Right atrium auricular region (tissue), 2 donors: Measurements from ENCODE around the gene CPA4. TPM values are rescaled to one million over a fixed set of nuclear protein-coding genes. Genes with fewer than 3 reads are reported as not detected.
"Not testable (repeated sequence)": the region's sequence is repeated elsewhere in the genome, so short reads cannot be mapped to it uniquely, and the experiment has no call there.

Experiments
- DNase-seq: peaks from one replicate; pipeline ENCODE4 v3.0.0-alpha.2; 2019; ENCODE audit warnings: low spot score
- H3K27ac ChIP-seq, 2 donors: fragments of 200-600 bp; sonication (generic); 1 replicate in 1 of 2; 2 replicates in 1 of 2; pipeline ENCODE4 v1.5.1; 2016 to 2019
- H3K27me3 ChIP-seq, 2 donors: fragments of 200-600 bp; sonication (generic); one replicate each; pipeline versions ENCODE4 v1.5.1 to v1.6.0; 2017 to 2019
- H3K36me3 ChIP-seq: fragments of 200-600 bp; sonication (generic); one replicate; pipeline ENCODE4 v1.5.1; 2016
- H3K4me1 ChIP-seq, 2 donors: fragments of 200-600 bp; sonication (generic); one replicate each; pipeline versions ENCODE4 v1.5.1 to v1.6.0; 2017 to 2019
- H3K4me3 ChIP-seq, 2 donors: fragments of 200-600 bp; sonication (generic); 1 replicate in 1 of 2; 2 replicates in 1 of 2; pipeline ENCODE4 v1.5.1; 2017 to 2019; ENCODE audit warnings: mild to moderate bottlenecking in 1 of 2, moderate library complexity in 1 of 2
- H3K9me3 ChIP-seq, 2 donors: fragments of 200-600 bp; sonication (generic); one replicate each; pipeline ENCODE4 v1.5.1; 2019
- total RNA-seq, 2 donors: library from RNA; depleted of rRNA; stranded (reverse); fragments of >200 nt; gene quantifications; one replicate each; pipeline ENCODE4 v1.1.0, GENCODE V29; 2016
- TF ChIP-seq, protein P1 (sequence below), 2 donors: fragments of 200-600 bp; sonication (generic); IDR thresholded peaks; one replicate each; pipeline ENCODE4 v1.5.1; 2019; ENCODE audit warnings: antibody characterized with exemption in 2 of 2

CPA4 gene
- total RNA-seq, 2 donors from 2014 or later, result 2.0 to 6.0 TPM

DNA sequence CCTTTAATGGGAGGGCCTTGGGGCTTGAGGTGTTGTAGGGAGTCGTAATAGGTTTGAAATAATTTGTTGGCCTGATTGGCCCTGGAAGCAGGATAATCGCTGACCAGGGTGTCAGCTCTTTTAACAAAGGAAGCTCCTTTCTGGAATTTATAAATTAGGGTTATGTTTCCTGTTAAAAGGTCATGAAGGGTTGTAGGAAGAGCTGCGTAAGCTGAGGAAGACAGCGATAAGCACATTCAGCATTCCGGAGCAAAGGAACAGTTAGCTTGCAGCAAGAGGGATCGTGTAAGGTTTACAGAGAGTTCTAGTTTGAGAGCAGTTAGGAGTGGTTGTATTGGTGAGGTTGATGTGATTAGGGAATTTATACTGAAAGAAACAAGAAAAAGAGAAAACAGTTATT is 21.3 kb downstream of the CPA4 start:
- Histone ChIP-seq H3K4me3 (no peak overlapping the region), H3K27me3 (no peaks in the 10 kb centered on the region), H3K4me1 (no peaks in the 10 kb centered on the region), H3K27ac (no peak overlapping the region), H3K36me3 (no peaks in the 10 kb centered on the region), H3K9me3 (no peaks in the 10 kb centered on the region)
- TF ChIP-seq, protein P1, sequence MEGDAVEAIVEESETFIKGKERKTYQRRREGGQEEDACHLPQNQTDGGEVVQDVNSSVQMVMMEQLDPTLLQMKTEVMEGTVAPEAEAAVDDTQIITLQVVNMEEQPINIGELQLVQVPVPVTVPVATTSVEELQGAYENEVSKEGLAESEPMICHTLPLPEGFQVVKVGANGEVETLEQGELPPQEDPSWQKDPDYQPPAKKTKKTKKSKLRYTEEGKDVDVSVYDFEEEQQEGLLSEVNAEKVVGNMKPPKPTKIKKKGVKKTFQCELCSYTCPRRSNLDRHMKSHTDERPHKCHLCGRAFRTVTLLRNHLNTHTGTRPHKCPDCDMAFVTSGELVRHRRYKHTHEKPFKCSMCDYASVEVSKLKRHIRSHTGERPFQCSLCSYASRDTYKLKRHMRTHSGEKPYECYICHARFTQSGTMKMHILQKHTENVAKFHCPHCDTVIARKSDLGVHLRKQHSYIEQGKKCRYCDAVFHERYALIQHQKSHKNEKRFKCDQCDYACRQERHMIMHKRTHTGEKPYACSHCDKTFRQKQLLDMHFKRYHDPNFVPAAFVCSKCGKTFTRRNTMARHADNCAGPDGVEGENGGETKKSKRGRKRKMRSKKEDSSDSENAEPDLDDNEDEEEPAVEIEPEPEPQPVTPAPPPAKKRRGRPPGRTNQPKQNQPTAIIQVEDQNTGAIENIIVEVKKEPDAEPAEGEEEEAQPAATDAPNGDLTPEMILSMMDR (IDR thresholded peaks at IDR 0.05), result no peak
- DNase-seq, result no peak

- TF ChIP-seq, protein P1 (IDR thresholded peaks at IDR 0.05), result no peak
- H3K4me1 ChIP-seq, result no peaks in the 10 kb centered on the region
- DNase-seq, result no peak
- no peaks in the 10 kb centered on the region for H3K27me3 ChIP-seq
- no peaks in the 10 kb centered on the region for H3K36me3 ChIP-seq
- no peak overlapping the region for H3K27ac ChIP-seq
- H3K4me3 ChIP-seq, result no peak overlapping the region
- no peaks in the 10 kb centered on the region for H3K9me3 ChIP-seq
Observed at GRCh38 chr7:130319541-130319940, 26.6 kb downstream of the CPA4 start.

- H3K4me1 ChIP-seq, H3K4me3 ChIP-seq, DNase-seq, H3K27ac ChIP-seq, H3K9me3 ChIP-seq, H3K27me3 ChIP-seq, H3K36me3 ChIP-seq: not testable (repeated sequence)
Observed at GRCh38 chr7:130321542-130322229, 28.7 kb downstream of the CPA4 start.

DNA sequence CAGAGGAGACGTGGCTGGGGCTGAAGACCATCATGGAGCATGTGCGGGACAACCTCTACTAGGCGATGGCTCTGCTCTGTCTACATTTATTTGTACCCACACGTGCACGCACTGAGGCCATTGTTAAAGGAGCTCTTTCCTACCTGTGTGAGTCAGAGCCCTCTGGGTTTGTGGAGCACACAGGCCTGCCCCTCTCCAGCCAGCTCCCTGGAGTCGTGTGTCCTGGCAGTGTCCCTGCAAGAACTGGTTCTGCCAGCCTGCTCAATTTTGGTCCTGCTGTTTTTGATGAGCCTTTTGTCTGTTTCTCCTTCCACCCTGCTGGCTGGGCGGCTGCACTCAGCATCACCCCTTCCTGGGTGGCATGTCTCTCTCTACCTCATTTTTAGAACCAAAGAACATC is 29.7 kb downstream of the CPA4 start:
- no peak overlapping the region for H3K4me3 ChIP-seq
- H3K9me3 ChIP-seq, result no peaks in the 10 kb centered on the region
- H3K27me3 ChIP-seq, result no peaks in the 10 kb centered on the region
- H3K36me3 ChIP-seq, result no peaks in the 10 kb centered on the region
- no peak for DNase-seq
- no peaks in the 10 kb centered on the region for H3K4me1 ChIP-seq
- H3K27ac ChIP-seq, result no peak overlapping the region
- TF ChIP-seq, protein P1 (IDR thresholded peaks at IDR 0.05), result no peak

DNA sequence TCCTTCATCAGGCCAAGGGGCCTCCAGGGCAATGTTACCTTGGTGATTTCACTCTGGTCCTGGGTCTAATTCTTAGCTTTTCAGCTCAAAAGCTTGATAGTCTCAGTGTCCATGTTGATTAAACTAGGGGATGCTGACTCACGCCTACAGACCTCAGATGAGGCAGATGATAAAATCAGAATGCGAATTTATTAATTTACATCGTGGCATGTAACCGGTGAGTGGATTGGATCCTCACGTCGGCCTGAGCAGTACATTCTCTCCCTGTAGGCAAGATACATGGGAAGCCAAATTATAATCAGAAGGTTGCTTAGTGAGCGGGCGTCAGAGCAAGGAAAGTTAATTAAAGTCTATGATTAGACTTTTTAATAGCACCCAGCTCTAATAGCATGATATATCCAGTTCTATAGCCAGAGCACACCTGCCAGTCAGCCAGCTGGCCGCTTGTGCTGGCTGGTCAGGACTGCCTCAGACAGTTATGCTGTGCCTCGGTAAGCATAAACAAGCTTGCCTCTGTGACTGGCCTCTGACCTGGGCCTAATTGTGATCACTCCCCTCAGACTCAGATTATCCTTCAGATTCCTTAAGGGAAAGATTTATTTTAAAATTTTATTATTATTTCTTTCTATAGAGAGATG is 31.5 kb downstream of the CPA4 start:
- Histone ChIP-seq H3K27me3 (no peaks in the 10 kb centered on the region), H3K36me3 (no peaks in the 10 kb centered on the region), H3K4me3 (no peak overlapping the region), H3K4me1 (no peaks in the 10 kb centered on the region), H3K9me3 (no peaks in the 10 kb centered on the region), H3K27ac (no peak overlapping the region)
- TF ChIP-seq, protein P1 (IDR thresholded peaks at IDR 0.05), result no peak
- DNase-seq, result no peak

- TF ChIP-seq, protein P1 (IDR thresholded peaks at IDR 0.05), result no peak
- Histone ChIP-seq H3K27me3 (no peaks in the 10 kb centered on the region), H3K4me3 (no peak overlapping the region), H3K9me3 (no peaks in the 10 kb centered on the region), H3K4me1 (no peaks in the 10 kb centered on the region), H3K36me3 (no peaks in the 10 kb centered on the region), H3K27ac (no peak overlapping the region)
- DNase-seq, result no peak
Observed at GRCh38 chr7:130329681-130330080, 36.7 kb downstream of the CPA4 start.
